DMS114 treated with DMSO at 0.1 percent for 48 hours (cell line): Measurements from ENCODE around the gene SNX24.
"Not testable (repeated sequence)": the region's sequence is repeated elsewhere in the genome, so short reads cannot be mapped to it uniquely, and the experiment has no call there.

Source experiments
- DNase-seq: peaks from one replicate; lab custom pipeline; 2025; ENCODE audit not compliant: unreplicated experiment; lab: John Stamatoyannopoulos, UW

SNX24 gene

DNA sequence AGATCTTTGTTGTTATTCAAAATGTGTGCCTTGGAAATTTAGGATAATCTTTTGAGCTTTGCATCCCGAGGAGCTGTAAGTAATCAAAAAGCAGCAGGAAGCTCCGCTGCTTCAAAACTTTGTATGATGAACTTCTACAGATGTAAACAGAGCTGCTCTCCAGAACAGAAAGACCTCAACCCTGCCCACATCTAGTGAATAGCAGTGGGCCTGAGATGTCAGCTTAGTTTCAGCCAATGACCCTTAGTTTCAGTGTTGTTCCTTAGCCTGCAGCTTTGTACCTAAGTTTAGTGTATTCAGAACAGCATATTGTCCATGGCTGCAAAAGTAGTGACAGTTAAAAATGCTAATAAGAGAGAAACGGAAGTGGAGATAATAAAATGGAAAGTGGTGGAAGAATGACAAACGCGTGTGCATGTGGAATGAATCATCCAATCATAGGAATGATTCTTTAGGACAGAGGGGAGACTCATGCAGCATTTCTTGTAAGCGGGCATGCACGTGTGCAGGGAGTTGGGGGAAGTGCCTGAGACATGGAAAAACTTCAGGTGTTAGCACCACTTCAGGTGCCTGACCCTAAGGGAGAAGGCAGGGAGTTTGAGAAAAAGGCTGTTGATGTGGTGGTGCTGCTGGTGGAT is 24.9 kb downstream of the SNX24 start:
- DNase-seq = no peak

DNA sequence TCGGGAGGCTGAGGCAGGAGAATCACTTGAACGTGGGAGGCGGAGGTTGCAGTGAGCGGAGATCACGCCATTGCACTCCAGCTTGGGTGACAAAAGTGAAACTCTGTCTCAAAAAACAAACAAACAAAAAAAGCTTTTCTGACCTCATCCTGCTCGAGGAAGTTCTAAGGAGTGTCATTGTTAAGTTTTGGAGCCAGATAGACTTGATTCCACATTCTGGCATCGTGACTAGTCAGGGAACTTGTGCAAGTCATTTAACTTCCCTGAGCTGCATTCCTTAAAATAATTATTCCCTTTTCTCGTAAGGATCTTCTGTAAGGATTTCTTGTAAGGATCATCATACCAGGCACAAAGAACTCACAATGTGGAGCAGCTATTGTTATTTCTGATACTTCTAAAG is 26.2 kb downstream of the SNX24 start:
- DNase-seq = no peak

DNA sequence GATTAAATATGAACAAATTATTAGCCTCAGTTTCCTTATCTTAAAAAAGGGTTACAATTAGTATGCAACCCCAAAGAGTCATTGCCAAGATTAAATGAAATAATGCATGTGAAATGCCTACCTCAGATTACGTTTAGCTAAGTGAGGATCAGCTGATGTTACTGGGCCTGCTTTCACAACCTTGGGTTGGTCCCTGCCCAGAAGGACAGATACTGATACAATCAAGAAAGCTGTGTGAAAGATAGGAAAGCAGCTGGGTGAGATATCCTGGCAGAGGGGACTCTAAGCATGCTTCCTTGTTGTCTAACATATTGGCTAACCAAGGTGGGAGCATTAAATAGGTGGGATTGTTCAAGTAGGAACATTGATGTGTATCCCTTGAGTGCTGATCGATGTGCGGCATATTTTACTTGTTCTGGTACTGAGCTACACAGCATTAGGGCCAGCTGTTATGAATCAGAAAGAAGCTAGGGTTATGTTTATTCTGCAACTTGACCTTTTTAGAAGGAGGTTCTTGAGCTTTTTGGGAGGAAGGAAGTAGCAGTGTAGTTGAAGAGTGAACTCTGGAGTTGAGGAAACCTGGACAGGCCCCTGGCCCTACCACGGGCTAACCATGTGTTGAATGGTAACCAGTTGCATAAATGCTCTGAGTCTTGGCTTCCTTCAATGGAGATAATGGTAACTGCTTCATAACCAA is 28.9 kb downstream of the SNX24 start:
- no peak for DNase-seq

DNA sequence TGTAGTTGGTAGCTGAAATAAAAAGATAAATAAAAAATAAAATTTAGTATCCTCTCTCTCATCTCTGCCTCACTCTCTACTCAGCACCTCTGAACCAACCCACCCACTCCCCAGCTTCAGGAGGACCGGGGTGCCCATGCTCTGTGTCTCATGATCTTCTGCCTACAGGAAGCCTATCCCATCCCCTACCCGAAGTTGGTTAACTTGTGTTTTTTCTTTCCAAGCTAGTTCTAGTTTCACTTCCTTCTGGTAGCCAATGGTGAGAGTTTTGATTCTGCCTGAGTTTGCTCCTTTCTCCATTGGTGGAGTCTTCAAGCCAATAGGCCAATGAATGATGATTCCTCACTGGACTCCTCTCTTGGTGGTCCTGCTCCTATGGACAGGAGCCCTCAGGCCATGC is 32.1 kb downstream of the SNX24 start:
- no peak for DNase-seq

GRCh38 chr5:122879076-122879475 is 33.7 kb downstream of the SNX24 start:
- DNase-seq = no peak

DNA sequence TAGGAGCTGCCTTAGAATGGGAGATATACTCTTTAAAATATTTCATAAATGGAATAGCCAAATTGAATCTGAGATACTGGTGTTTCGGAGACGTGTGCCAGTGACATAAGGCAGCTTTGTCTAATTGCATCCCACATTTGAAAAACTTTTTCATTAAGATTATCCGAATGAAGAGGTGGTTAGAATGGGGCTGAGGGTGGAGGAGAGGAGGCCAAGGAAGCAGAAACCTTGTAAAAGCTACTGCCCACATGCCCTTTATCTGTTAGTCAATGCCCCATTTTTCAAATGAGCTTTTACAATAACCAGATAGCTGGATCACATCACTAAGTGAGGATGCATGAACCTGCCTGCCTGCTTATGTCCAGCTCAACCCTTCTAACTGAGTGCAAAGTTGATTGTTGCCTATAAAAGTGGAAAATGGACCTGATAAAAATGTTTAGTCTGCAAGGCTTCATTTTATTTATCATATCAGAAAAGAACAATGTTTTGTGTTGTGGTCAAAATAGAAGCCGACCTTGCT is 34.8 kb downstream of the SNX24 start:
- DNase-seq = no peak

- DNase-seq = no peak
Observed at GRCh38 chr5:122880749-122881148, 35.3 kb downstream of the SNX24 start.

DNA sequence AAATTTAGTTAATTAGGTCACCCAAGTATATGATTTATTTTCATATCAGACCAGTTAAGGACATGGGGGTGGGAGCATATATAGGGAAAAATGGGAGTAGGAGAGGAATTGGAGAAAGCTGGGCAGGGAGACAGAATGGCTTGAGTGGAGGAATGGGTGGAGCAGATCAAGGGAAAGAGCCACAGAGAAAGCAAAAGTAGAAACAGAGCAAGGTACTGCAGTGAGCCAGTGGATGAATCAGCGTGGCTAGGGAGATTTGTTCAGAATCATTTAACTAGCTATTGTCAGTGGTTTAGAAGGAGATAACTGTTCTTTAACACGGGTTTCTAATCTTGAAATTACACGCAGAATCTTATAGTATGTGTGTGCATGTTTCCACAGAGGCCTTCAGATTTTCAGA is 37.4 kb downstream of the SNX24 start:
- no peak for DNase-seq

GRCh38 chr5:122885045-122885517 is 39.7 kb downstream of the SNX24 start:
- DNase-seq = no peak

GRCh38 chr5:122885891-122886290 is 40.5 kb downstream of the SNX24 start:
- DNase-seq = no peak

DNA sequence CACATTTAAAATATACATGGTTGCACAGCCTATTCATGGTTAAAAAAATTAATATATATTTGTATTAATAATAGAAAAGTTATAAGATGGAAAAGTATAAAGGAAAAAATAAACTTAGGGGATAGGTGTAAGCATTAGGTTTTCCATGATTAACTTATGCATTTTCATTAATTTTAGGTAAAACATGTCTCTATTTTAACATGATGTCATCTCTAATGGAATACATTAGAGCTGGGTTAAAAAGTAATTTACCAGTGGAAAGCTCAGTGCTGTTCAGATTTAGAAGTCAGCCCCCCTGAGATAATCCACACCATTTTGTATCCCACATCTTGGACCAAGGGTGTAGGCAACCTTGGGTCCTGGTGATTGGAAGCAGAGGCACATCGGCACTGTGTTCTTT is 49.7 kb downstream of the SNX24 start:
- DNase-seq = no peak

- peak; percentile 8 for DNase-seq
Observed at GRCh38 chr5:122896598-122897282, 51.3 kb downstream of the SNX24 start.

DNA sequence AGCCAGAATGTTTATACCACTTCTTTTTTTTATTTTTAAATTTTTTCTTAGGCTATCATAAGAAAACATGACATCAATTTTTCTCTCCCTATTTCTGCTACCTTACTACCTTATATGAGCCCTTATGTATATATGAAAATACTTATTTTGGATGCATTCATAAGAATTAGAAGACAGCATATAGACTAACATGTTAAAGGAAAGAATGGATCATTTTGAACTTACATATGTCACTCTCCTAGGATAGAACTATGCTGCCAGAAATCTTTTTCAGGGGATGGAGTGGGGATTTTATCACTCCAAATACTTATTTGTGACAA is 51.8 kb downstream of the SNX24 start:
- DNase-seq = no peak

DNA sequence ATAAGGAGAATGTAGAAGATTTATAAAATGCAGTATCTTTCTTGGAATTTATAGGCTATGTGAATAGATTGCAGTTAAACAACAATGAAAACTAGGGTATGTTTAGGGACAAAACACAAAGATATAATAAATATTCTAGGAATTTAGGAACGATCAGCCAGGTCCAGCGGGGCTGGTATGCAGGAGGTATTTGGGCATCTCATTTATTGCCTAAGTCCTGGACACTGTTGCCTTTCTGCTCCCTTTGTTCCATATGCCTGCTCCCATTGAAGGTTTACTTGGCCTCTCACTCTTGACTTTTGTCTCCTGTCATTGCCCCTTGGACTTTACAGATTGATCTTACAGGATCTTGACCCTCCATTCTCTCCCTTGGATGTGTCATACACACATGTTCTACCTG is 55.9 kb downstream of the SNX24 start:
- no peak for DNase-seq

- DNase-seq = no peak
Observed at GRCh38 chr5:122902263-122902662, 56.9 kb downstream of the SNX24 start.

- no peak for DNase-seq
Observed at GRCh38 chr5:122906768-122907167, 61.4 kb downstream of the SNX24 start.

DNA sequence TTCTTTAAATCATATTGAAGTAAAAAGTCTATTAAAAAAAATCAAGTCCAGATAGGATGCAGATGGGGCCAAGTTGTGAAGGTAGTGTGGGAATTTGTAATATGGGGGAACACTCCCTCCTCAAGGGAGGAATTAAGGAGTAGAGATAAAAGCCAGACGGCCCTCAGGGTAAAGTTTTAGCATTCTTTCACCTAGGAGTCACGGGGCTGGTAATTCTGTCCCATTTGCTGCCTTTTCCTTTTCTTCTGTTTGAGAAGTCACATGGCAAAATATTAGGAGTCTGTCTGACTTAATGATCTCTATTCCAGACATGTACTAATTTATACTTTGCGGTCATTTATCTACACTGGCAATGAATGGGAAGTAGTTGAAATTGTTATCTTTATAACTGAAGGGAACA is 61.9 kb downstream of the SNX24 start:
- DNase-seq = no peak

GRCh38 chr5:122908108-122908507 is 62.7 kb downstream of the SNX24 start:
- no peak for DNase-seq

- DNase-seq = no peak
Observed at GRCh38 chr5:122908662-122909061, 63.2 kb downstream of the SNX24 start.

- DNase-seq = no peak
Observed at GRCh38 chr5:122909470-122910100, 64.2 kb downstream of the SNX24 start.

- not testable (repeated sequence) for DNase-seq
Observed at GRCh38 chr5:122913436-122913835, 68.0 kb downstream of the SNX24 start.
